ENCODE results near the gene UMAD1.
"Not testable (repeated sequence)": the region's sequence is repeated elsewhere in the genome, so short reads cannot be mapped to it uniquely, and the experiment has no call there.

The UMAD1 gene

DNA sequence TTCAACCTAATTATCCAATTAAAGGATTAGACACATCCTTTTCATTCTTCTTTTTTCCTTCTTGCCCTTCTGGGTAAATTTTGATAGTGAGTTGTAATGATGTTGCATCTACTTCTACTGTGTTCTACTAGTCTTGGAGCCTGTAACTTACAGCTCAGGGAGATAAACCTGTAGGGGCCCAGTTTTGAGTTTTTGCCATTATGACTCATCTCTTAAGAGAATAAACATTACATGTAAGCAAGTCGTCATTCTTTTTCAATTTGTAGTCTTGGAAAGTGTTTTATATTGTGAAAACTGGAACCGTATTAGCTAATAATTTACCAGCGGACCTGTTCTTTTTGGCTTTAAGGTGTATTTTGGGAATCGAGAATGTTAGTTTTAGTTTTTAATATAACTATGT, 167.6 kb downstream of the UMAD1 start:
- no peak for DNase-seq

DNA sequence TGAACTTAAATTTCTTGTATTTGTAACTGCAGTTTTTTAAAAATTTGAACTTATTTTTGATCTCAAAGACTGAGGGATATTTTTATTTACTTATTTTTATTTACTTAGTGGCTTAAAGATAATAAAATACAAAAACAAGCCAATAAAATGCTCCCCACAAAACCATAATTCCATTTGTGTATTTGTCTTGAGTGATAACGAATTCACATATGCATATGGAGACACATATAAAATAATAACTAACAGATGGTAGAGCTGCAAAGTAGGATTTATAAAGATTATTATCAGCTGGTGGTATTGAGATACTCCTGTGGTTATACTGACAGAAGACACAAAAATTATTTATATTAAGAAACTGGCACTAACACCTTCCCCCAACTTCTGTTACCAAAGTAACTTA, 168.1 kb downstream of the UMAD1 start:
- DNase-seq: no peak

DNA sequence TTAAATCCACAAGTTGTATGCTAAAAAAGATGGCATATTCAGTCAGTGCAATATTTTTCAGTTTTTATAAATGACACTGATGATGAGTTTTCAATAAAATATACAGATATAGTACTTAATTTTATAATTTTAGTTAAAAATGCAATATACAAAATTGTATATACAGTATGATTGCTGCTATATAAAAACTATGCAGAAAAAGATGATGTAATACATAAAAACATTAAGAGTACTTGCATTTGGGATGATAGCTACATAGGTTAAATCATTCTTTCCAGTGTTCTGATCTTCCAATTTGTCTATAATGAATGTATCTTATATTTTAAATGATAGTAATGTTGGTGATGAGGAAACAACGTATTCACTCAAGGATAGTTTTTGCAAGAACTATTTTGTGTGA, 169.8 kb downstream of the UMAD1 start:
- DNase-seq: no peak

DNA sequence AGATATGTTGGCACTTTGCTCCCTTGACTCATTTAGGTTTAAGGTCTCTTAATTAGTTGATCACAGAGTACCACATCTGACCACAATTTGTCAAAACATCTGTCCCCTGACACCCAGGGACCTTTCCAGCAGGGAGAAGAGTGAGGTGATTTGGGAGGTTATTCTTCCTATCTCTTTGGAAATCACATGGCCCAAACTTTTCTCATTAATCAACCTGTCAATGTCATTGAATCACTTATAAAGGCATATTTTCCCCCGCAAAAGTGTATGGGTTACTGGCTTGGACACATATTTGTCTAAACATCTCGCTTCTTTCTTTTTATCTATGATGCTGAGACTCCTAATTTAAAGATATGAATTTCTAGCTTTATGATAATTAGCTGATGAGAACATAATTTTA, 170.3 kb downstream of the UMAD1 start:
- no peak for DNase-seq

DNA sequence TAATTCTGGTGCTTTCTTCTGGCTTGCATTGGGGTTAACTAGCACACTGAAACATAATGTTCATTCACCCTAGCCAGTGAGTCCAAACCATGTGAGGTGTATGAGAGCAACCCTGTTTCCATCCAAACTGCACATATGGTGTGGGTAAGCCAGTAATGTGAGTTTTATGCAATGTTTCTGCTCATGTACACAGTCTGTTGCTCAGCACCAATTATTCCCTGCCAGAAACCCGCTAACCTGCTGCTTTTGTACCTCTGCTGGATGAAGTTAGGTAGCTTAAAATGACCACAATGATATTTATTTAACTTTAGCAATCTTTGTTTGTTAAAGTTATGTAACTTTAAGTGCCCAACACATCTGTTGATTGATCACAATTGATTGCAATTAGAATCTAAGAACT, 171.6 kb downstream of the UMAD1 start:
- no peak for DNase-seq

DNA sequence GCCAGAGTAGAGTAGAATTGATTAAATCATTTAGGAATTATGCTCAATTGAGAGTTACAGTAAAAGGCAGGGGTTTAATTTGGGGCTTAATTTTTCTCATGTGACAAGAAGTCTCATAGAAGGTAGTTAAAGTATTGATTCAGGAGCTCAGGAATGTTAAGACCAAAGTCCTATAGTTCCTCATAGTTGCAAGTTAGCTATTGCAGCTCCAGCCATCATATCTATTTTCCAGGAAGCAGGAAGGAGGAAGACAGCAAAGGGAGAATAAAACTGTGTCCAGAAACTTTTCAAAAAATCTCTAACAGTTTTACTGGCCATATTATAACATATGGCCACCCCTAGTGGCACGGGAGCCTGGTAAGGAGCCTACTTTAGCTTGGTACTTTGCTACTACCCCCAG, 174.8 kb downstream of the UMAD1 start:
- DNase-seq: no peak

DNA sequence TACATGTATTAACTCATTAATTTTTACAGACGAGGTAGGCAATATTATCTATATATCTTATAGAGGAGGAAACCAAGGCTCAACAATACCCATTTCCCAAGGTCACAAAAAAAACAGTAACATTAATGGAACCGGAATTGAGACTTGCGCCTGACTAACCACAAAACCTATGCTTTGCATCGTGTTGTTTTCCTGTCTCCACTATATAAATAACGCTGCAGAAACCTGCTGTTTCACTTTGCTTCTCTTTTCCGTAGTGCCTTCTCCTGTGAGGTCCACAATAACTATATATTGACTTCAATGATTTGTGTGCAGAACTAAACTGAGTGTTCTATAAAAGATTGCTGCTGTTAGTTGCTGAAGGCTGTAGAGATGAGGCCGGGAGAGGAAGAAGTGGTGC, 175.5 kb downstream of the UMAD1 start:
- DNase-seq: no peak

DNA sequence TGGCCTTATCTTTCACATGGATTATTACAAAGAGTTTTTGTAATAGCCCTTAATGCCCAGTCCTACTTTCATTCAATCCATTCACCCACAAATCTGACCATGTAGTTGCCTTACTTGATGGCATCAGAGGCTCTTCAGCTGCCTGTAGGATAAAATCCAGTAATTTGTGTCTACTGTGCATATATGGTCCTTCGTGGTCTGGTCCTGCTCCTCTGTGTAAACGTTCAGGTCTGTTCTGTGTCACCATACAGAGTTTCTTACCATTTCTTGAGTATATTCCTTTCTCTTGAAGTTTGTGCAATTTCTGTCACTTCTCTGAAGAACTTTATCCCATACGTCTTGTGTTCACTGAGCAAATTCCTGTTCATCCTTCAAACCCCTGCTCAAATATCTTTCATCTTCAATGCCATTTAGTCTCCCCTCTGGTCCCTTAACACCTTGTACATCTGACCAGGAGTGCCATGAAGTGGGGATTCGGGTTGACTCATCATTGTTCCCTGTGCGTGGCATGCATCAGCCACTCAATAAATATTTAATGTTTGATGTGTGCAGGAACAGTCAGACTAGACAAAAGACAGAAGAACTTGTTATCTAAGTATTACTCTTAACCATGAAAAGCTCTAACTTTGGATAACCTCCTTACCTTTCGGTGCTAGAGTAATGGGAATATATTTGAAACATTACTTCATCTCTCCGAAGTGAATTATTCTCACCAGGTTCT, 176.4 kb downstream of the UMAD1 start:
- DNase-seq: no peak

DNA sequence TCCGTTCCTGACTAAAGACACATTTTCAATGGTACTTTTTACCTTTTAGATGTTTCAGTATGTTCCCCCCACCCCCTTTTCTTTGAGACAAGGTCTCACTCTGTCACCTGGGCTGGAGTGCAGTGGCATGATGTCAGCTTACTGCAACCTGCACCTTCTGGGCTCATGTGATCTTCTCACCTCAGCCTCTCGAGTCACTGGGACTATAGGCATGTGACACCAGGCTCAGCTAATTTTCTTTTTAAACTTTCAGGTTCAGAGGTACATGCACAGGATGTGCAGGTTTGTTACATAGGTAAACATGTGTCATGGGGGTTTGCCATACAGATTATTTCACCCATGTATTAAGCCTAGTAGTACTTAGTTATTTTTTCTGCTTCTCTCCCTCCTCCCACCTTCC, 177.2 kb downstream of the UMAD1 start:
- no peak for DNase-seq

DNA sequence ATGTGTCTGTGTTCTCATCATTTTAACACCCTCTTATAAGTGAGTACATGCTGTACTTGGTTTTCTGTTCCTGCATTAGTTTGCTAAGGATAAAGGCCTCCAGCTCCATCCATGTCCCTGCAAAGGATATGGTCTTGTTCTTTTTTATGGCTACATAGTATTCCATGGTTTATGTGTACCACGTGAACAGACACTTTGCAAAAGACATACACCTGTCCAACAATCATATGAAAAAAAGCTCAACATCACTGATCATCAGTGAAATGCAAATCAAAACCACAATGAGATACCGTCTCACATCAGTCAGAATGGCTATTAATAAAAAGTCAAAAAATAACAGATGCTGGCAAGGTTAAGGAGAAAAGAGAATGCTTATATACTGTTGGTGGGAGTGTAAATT, 177.6 kb downstream of the UMAD1 start:
- DNase-seq: not testable (repeated sequence)

DNA sequence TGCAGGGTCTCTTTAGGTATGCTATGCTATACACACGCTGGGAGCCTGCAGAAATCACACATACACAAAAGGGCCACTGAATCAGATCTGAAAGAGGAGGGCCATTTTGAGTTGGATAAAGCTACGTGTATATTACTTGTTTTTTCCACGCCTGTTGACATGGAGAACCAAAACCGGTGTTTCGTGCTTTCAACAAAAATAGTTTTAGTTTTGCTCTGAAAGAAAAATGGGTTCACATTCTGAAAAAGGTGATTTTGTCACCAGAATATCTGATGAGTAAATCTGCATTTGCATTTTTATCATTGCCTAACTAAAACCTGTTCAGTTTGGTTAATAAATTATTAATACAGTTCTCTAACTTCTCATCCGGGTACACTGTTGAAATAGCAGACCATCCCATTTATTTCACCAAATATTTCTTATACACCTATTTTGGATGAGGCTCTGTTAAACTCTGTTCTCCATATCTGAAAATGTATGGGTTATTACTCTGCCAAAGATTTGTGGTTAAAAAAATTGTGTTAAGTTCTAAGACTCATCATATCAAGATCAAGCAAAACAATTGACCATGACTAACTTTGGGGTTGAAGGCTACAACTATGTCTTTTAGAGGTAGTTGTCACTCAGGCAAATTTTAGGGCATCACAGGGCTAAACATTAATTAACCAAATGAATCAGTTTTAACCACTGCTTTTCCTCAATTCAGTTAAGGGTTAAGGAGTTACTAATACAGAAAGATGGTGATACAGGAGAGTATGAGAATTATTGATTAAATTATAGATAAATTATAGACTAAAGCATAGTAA, 179.1 kb downstream of the UMAD1 start:
- no peak for DNase-seq

DNA sequence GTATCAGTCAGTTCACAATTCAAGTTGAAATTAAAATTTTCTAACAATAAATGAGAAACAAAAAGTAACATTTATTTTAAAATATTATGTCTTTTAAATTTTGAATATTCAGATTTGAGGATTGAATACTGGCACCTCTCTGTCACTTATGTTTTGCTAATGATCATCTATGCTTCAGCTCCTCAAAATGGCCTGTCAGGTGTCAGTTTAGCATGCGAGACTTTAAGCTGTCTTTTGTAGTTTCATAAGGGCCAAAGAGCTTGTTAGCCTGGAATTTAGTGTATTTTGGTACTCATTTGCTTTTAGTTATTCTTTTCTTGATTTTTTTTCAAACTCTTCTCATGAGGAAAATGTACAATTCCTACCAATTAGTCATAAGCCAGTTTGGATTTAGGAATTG, 179.9 kb downstream of the UMAD1 start:
- no peak for DNase-seq

DNA sequence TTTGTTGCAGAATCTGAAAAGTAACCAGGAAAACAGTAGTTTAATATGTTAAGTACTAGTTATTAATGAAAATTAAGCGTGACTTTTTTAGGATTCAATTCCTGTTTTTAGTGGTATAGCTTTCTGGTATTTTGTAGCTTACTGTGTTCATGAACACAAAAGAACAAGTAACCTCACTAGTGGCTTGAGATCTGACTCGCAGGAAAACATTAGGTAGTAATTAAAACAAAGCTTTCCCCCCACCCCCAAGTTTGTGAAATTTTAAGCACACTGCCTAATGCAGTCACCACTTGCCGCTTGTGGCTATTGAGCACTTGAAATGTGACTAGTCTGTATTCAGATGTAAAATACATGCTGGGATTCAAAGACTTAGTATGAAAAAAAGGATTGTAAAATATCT, 180.4 kb downstream of the UMAD1 start:
- no peak for DNase-seq

DNA sequence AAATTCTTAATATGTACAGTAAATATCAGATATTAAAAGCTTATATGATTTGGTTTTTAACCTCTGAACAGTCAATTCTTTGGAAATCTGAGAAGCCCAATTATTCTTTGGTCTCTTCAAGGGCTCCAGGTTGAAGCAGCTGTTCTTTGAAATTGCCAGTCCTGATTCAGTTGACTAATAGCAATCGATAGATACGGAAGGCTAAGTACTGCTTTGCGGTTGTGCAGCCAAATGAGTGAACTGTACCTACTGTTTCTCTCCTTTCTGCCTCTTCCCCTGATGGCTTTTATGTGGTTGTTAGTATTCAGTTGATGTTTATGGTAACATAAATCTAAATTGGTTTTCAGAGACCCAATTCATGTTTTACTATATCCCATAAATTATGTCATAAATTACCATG, 181.0 kb downstream of the UMAD1 start:
- DNase-seq: no peak

DNA sequence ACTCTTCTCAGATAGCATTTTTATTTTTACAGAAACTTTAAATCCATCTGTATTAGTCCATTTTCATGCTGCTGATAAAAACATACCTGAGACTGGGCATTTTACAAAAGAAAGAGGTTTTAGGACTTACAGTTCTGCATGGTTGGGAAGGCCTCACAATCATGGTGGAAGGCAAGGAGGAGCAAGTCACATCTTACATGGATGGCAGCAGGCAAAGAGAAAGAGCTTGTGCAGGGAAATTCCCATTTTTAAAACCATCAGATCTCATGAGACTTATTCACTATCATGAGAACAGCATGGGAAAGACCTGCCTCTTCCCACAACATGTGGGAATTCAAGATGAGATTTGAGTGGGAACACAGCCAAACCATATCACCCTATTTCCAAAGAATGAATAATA, 184.7 kb downstream of the UMAD1 start:
- not testable (repeated sequence) for DNase-seq

DNA sequence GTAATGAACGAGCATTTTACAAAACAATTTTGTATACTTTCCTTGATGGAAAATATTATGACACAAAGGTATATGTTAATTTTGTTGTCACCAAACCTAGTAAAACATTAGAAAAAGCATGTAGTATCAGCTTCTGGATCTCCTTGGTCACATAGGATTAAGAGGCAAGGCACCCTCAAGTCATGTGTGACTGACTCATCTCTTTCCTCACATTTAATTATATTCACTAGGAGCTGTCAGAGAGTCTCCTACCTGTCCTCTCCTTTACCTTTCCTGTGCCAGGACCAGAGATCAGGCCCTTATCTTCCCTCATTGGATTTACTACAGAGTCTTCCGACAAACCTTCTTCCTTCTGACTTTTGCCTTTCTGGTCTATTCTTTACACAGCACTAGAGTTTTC, 189.1 kb downstream of the UMAD1 start:
- no peak for DNase-seq

DNA sequence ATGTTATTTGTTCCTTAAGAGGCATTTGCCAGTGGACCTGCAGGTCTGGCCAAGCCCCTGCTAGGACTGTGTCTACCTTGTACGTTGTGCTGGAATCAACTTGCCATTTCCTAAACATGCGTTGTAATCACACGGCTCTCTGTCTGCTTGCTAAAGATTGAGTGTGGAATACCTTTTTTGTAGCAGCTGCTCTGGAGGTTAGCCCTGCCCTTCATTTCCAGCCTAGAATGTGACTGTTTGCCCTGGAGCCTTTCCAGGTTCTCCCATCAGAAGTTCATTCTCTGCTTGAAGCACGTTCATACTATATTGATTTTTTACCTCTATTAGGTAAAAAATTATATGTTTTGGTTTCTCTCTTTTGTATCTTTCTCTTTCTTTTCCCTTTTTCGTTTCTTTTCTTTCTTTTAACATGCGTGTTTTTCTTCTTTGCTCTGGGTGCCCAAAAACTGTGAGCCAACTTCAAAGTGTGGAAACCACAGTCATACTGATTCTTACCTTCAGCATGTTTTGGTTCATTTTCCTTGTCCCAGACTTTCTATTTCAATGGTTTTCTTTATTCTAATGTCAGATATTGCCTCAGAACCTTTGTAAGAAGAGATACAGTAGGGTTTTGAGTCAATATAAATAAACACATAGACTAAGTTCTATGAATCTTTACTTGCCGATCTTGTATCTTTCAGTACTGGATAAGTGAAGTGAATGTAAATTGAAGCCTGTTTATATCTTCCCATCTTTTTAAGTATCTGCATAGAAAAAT, 189.7 kb downstream of the UMAD1 start:
- DNase-seq: no peak

DNA sequence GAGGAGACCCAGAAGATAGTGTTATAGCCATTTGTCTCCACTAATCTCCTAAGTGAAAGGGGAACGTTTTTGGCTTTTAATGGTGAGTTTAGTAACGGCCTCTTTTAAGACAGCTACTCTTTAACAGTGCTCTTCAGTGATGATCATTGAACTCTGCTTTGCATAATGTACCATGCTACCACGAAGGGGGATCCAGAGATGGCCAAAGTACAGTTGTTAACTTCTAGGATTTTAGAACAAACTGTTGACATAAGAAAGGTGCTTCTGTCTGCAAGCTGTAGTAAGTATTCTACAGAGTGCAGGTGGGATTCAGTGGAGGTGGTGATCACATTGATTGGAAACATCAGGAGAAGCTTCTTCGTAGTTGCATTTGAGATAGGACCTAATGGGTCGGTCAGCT, 192.0 kb downstream of the UMAD1 start:
- DNase-seq: no peak

DNA sequence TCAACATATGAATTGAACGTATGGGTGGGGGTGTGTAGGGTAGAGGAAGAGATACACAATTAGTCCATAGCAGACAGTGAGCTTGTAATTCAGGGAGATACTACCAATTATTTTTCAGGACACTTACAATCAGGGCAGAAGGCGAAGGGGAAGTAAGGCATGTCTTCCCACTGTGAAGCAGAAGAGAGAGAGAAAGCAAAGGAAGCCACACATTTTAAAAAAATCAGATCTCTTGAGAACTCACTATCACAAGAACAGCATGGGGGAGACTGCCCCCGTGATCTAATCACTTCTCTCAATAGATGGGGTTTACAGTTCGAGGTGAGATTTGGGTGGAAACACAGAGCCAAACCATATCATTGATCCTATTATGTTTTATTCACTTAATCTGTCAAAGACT, 194.2 kb downstream of the UMAD1 start:
- no peak for DNase-seq

DNA sequence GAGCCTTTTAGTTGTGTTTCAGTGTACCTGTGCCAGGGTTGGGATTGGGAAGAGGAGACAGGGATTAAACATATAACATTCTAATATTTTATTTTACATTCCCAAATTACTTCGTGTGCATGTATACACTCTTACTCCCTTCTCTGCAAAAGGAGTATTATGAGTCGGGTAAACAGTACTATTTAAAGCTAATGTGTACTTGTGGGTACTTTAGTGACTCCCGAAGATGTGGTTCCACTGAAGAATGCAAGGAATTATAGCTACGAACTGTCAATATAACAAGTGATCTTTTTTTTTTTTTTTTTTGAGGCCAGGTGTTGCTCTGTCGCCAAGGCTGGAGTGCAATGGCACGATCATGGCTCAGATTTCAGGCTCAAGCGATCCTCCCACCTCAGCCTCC, 200.5 kb downstream of the UMAD1 start:
- DNase-seq: no peak

DNA sequence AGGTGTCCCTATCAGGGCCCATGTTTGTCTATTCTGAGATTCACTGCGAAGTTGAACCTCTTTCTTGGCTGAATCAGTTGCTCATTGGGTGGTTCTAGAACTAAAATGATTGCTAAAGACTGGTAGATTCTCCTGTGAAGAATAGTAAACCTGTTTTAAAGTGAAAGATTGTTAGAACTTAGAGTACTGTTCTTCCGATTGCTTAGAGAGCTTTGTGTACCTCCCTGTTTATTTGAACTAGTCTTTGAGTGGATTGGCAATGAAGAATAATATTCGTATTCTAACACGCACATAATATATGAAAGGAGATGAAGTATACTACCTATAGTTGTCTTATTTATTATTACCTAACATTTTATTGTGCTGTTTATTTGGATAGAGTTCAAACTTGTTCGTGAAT, 202.7 kb downstream of the UMAD1 start:
- no peak for DNase-seq

DNA sequence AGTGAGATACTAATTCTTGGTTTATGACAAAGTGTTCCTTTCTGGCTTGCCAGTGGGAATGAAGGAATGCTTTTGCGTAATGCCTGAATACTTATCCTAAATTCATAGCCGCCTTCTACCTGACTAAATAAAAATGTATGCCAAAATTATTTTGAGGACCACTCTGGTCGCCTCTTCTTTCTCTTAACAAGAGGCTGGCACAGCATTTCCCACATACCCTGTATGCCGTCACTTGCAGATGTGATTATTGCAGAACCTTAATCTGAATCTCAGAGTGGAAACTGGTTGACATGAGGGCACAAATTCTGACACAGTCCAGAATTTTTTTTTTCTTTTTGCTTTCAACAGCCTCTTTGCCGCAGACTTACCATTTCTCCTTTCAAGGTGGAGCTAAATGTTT, 203.4 kb downstream of the UMAD1 start:
- no peak for DNase-seq

DNA sequence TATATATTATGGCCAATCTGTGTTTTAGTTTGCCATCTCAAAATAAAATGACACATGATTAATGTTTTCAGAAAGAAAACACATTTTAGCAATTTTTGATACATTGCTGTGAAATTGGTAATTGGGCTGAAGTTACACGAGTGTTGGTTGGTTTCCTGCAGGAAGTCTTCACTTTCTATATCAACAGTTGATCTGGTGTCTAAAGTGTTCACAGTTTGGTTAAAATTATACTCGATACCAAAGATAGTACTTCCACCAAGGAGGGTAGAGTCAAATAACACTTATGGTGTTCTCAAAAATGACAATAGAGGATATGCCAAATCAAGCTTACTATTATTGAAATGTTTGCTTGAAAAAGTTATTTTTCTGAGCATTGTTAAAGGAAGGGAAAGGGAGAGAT, 207.7 kb downstream of the UMAD1 start:
- DNase-seq: no peak

DNA sequence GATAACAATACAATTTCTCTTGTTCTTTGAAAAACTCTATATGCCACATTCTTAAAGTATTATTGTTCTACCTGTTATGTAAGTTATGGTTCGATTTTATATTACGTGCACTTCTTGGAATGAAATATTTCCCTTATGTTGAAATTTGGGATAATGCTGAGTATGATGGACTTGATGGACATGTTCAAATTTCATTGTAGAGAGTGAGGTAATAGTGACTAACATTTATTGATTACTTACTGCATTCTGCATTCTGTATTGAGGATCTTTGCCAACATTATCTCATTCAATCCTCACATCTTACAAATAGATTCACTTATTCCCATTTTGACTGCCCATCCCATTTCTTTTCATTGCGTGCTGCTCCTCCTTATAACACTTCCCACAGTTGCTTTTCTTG, 208.3 kb downstream of the UMAD1 start:
- DNase-seq: no peak
